T-helper 1 cell treated with Interleukin-12 subunit alpha and Interleukin-12 subunit beta and Interleukin-4 antibody, amounts not matched to agents 30 μg/mL and 1 μg/mL, for 36 hours (primary cell): Measurements from ENCODE around the gene MYMK.

Experiments
- H3K27ac Mint-ChIP-seq: one replicate; pipeline ENCODE4 v1.8.0; 2021; ENCODE audit warnings: mild to moderate bottlenecking, mixed read lengths
- H3K27me3 Mint-ChIP-seq: one replicate; pipeline ENCODE4 v1.8.0; 2021; ENCODE audit warnings: low read depth, mixed read lengths
- H3K36me3 Mint-ChIP-seq: one replicate; pipeline ENCODE4 v1.8.0; 2021; ENCODE audit warnings: low read depth, mixed read lengths
- H3K4me1 Mint-ChIP-seq: one replicate; pipeline ENCODE4 v1.8.0; 2021; ENCODE audit warnings: low read depth, mixed read lengths
- H3K4me3 Mint-ChIP-seq: one replicate; pipeline ENCODE4 v1.8.0; 2021; ENCODE audit warnings: mild to moderate bottlenecking, moderate library complexity, mixed read lengths
- H3K9me3 Mint-ChIP-seq: one replicate; pipeline ENCODE4 v1.8.0; 2021; ENCODE audit warnings: mixed read lengths

Gene MYMK

DNA sequence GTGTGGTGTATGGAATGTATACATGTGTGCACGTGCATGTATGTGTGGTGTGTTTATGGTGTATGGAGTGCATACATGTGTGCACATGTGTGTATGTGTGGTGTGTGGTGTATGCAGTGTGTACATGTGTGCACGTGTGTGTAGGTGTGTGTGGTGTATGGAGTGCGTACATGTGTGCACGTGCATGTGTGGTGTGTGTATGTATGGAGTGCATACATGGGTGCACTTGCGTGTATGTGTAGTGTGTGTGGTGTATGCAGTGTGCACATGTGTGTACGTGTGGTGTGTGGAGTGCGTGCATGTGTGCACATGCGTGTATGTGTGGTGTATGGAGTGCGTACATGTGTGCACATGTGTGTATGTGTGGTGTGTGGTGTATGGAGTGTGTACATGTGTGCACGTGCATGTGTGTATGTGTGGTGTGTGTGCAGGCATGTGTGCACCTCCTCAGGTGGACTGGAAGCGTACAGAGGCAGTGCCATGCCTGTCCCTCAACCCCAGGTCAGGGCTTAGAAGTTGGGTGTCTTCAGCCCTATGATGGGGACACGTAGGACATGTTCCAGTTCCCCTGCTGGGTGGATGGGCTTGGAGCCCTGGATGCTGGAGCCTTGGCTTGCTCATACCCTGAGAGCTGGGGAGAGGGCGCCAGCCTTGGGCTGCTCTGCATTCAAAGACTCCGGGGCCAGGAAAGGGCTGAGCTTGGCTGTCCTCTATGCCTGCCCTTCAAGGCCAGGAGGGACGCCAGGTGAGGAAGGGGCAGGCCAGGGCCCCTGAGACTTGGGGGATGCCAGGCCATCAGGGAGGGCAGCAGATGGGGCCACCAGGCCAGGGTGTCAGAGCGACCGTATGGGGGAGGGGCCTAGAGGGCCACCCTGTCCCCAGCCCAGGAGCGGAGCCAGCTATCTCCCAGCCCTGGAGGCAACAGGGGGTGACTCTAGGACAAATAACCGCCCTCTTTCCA is 12.2 kb downstream of the MYMK start:
- H3K27ac Mint-ChIP-seq: no peak overlapping the region
- peaks cover 5% of the 10 kb centered on the region for H3K4me1 Mint-ChIP-seq
- no peaks in the 10 kb centered on the region for H3K9me3 Mint-ChIP-seq
- H3K4me3 Mint-ChIP-seq: no peak overlapping the region
- no peaks in the 10 kb centered on the region for H3K36me3 Mint-ChIP-seq
- H3K27me3 Mint-ChIP-seq: no peaks in the 10 kb centered on the region

DNA sequence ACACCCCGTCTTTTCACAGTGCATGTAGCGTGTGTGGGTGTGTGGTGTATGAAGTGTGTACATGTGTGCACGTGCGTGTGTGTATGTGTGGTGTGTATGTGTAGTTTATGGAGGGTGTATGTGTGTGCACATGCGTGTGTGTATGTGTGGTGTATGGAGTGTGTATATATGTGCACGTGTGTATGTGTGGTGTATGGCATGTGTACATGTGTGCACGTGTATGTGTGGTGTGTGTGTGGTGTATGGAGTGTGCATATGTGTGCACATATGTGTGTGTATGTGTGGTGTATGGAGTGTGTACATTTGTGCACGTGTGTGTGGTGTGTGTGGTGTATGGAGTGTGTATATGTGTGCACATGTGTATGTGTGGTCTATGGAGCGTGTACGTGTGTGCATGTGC is 13.2 kb downstream of the MYMK start:
- H3K27ac Mint-ChIP-seq: no peak overlapping the region
- no peaks in the 10 kb centered on the region for H3K9me3 Mint-ChIP-seq
- H3K27me3 Mint-ChIP-seq: no peaks in the 10 kb centered on the region
- H3K36me3 Mint-ChIP-seq: no peaks in the 10 kb centered on the region
- peaks cover 5% of the 10 kb centered on the region for H3K4me1 Mint-ChIP-seq
- no peak overlapping the region for H3K4me3 Mint-ChIP-seq

DNA sequence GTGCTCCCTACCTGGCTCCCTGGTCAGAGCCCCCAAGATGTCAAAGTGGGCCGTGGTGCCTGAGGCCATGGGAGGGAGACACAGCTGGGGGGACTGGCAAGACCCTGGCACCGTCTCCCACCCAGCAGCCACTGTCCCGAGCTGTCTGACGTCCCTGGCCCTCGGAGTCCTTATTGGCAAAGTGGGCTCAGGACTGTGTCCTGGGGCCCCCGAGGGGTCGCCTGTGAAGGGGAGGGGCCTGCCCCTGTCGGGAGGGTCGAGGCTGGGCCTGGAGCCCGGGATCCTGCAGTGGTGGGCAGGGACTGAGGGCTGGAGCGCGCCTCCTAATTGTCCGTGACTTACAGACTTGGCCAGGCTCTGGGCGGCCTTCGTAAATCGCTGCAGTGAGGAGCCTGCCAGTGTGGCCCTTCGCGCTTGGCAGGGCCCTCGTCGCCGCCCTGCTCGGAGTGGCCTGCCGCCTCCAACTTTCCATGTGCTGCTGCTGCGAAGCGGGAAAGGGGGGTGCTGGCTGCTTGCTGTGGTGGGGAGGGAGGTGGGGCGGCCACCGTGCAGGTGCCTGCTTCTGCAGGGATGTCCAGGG is 13.7 kb downstream of the MYMK start:
- H3K36me3 Mint-ChIP-seq: no peaks in the 10 kb centered on the region
- peaks cover 5% of the 10 kb centered on the region for H3K4me1 Mint-ChIP-seq
- no peak overlapping the region for H3K27ac Mint-ChIP-seq
- H3K27me3 Mint-ChIP-seq: no peaks in the 10 kb centered on the region
- H3K9me3 Mint-ChIP-seq: no peaks in the 10 kb centered on the region
- no peak overlapping the region for H3K4me3 Mint-ChIP-seq

- Mint-ChIP-seq H3K27me3 (no peaks in the 10 kb centered on the region), H3K9me3 (no peaks in the 10 kb centered on the region), H3K4me3 (no peak overlapping the region), H3K27ac (peak overlapping the region; percentile 54), H3K4me1 (peaks cover 5% of the 10 kb centered on the region), H3K36me3 (no peaks in the 10 kb centered on the region)
Measured at GRCh38 chr9:133509179-133510083, 15.3 kb downstream of the MYMK start.

GRCh38 chr9:133508046-133508445 is 16.7 kb downstream of the MYMK start:
- peaks cover 6% of the 10 kb centered on the region for H3K9me3 Mint-ChIP-seq
- H3K4me1 Mint-ChIP-seq: peaks cover 5% of the 10 kb centered on the region
- no peak overlapping the region for H3K27ac Mint-ChIP-seq
- H3K4me3 Mint-ChIP-seq: no peak overlapping the region
- H3K27me3 Mint-ChIP-seq: no peaks in the 10 kb centered on the region
- H3K36me3 Mint-ChIP-seq: no peaks in the 10 kb centered on the region

DNA sequence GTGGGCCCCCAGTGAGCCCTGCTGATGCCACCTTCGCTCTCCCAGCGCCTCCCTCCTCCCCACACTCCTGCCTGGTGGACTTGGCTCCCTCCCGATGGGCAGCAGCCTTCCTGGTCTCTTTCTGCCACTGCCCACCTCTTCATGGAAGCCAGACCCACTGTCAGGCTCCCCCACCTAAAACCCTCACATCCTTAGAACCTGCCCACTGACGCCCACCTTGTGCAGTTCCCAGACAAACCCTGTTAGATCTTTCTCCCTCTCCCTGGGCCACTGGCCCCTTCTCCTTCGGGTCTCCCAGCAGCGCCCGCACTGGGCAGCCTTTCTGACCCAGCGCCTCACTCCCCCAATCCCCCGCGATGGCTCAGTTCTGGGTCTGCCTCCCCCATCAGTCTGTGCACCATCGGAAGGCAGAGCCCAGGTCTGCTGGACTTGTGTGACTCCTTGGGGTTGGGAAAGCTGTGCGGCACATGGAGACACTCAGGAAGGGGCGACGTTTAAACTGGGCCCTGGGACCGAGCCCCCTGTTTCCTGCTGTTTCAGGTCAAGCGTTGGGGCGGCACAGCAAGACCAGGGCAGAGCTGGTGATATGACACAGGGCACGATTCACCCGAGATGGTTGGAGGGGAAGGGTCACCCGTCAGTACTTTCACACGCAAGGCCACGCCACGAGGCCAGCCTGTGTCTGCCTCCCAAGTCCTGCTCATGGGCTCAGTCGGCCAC is 17.4 kb downstream of the MYMK start:
- H3K27me3 Mint-ChIP-seq: no peaks in the 10 kb centered on the region
- H3K27ac Mint-ChIP-seq: no peak overlapping the region

DNA sequence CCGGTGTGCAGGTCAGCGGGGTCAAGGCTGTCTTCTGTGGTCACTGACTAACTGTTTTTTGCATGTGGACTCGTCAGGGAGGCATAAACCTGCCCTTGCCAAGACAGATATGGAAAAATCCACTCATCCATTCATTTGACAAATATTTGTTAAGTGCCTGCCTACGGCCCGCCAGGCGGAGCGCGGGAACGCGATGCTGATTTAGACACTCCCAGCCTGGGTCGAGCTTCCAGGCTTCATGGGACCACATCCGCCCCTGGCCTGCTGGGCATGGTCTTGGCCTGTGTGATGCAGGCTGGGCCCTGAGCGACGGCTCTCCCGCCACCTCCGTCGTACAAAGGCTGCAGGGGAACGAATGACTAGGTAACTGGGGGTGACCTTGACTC is 18.1 kb downstream of the MYMK start:
- no peaks in the 10 kb centered on the region for H3K27me3 Mint-ChIP-seq
- H3K4me3 Mint-ChIP-seq: no peak overlapping the region
- H3K4me1 Mint-ChIP-seq: peaks cover 5% of the 10 kb centered on the region
- H3K9me3 Mint-ChIP-seq: peaks cover 17% of the 10 kb centered on the region
- H3K27ac Mint-ChIP-seq: no peak overlapping the region
- no peaks in the 10 kb centered on the region for H3K36me3 Mint-ChIP-seq

More for the DNA sequence above, 17.4 kb downstream of the MYMK start:
- Mint-ChIP-seq H3K4me1 (peaks cover 5% of the 10 kb centered on the region), H3K4me3 (no peak overlapping the region), H3K36me3 (no peaks in the 10 kb centered on the region), H3K9me3 (peaks cover 9% of the 10 kb centered on the region)

- Mint-ChIP-seq H3K27ac (no peak overlapping the region), H3K4me3 (no peak overlapping the region), H3K9me3 (peaks cover 22% of the 10 kb centered on the region), H3K27me3 (no peaks in the 10 kb centered on the region), H3K36me3 (no peaks in the 10 kb centered on the region), H3K4me1 (peaks cover 5% of the 10 kb centered on the region)
Measured at GRCh38 chr9:133505901-133506652, 18.7 kb downstream of the MYMK start.

GRCh38 chr9:133505186-133505830 is 19.5 kb downstream of the MYMK start:
- no peak overlapping the region for H3K27ac Mint-ChIP-seq
- peaks cover 24% of the 10 kb centered on the region for H3K9me3 Mint-ChIP-seq
- no peaks in the 10 kb centered on the region for H3K36me3 Mint-ChIP-seq
- H3K4me3 Mint-ChIP-seq: no peak overlapping the region
- peaks cover 5% of the 10 kb centered on the region for H3K4me1 Mint-ChIP-seq
- H3K27me3 Mint-ChIP-seq: no peaks in the 10 kb centered on the region

GRCh38 chr9:133502112-133502511 is 22.6 kb downstream of the MYMK start:
- Mint-ChIP-seq H3K36me3 (no peaks in the 10 kb centered on the region), H3K27ac (no peak overlapping the region), H3K4me1 (no peaks in the 10 kb centered on the region), H3K27me3 (no peaks in the 10 kb centered on the region), H3K4me3 (no peak overlapping the region), H3K9me3 (peaks cover 24% of the 10 kb centered on the region)

DNA sequence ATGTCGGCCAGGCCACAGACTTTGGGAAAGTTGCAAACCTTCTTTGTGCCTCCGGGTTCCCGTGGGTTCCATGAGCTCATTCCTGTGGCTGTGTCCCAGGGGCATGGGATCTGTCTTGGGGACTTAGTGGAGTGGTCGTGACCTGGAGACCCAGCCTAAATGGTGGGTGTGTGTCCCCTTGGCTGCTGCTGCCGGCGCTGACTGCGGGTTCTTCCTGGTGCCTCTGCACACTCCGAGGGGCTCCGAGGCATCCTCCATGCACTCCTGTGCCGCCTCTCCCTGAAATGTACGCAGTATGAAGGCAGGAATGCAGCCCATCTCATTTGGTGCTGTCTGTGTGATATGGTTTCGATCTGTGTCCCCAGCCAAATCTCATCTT is 24.9 kb downstream of the MYMK start:
- no peaks in the 10 kb centered on the region for H3K4me1 Mint-ChIP-seq
- H3K27me3 Mint-ChIP-seq: no peaks in the 10 kb centered on the region
- H3K36me3 Mint-ChIP-seq: no peaks in the 10 kb centered on the region
- no peak overlapping the region for H3K4me3 Mint-ChIP-seq
- H3K27ac Mint-ChIP-seq: no peak overlapping the region
- peaks cover 24% of the 10 kb centered on the region for H3K9me3 Mint-ChIP-seq

GRCh38 chr9:133499132-133499891 is 25.4 kb downstream of the MYMK start:
- H3K36me3 Mint-ChIP-seq: no peaks in the 10 kb centered on the region
- H3K4me1 Mint-ChIP-seq: no peaks in the 10 kb centered on the region
- peaks cover 24% of the 10 kb centered on the region for H3K9me3 Mint-ChIP-seq
- no peak overlapping the region for H3K27ac Mint-ChIP-seq
- no peaks in the 10 kb centered on the region for H3K27me3 Mint-ChIP-seq
- no peak overlapping the region for H3K4me3 Mint-ChIP-seq
